Posterior vena cava (tissue), 2 donors: ENCODE data around the gene UBXN6. TPM values are rescaled to one million over a fixed set of nuclear protein-coding genes. Genes with fewer than 3 reads are reported as not detected.

Experiments
- DNase-seq: peaks from one replicate; pipeline ENCODE4 v3.0.0-alpha.2; 2020; ENCODE audit warnings: low spot score
- intact Hi-C, 2 donors: fragments of 100-400 bp; cut with DNase I; formaldehyde crosslinking; loops; one replicate each; pipeline versions ENCODE4 v1.14.1 to v1.14.2; 2022 to 2023
- total RNA-seq, 2 donors: library from RNA; stranded (reverse); fragmentation: NEBNext Ultra II Directional; extraction: Animal tissue kit (Norgen Biotek cat#: 25700); gene quantifications; one replicate each; pipeline ENCODE4 v1.2.1, GENCODE V29; 2021
- donor health status: DM: yes; HTN: yes; CAD: no.
- donor health status: DM: yes; HTN: yes; CAD: no.

UBXN6 gene
- total RNA-seq, 2 donors from 2014 or later, result 85.1 to 85.5 TPM

DNA sequence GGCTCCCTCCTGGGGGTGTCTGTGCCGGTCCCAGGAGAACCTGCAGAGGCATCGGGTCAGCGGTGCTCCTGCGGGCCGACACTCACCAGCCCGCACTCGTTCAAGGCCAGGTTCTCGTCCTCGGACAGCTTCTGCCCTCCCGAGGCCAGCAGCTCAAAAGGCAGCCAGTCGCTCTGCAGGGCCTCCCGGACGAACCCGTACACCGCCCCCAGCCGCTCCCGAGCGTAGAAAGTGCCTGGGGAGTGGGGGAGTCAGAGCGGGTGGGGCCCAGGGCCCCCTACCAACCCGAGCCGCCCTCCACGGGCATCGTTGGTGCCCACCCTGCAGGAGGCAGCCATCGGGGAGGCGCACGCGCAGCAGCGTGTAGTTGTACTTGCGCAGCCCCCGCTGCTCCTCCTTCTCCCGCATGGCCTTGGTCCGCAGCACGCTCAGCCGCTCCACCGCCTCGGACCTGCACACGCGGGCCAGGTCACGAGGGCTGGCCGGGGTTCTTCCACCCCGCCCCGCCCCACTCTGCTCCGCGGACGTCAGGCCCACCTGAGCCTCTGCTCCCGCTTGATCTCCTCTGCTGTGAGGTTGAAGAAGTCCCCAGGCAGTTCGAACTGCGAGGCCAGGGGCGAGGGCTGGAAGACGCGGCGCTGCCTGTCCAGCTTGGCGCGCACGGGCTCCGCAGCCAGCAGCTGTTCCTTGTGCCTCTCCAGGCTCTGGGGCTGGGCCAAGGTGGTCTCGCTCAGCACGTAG is 11.5 kb downstream of the UBXN6 start:
- intact Hi-C loops, result no loop called here
- no peak for DNase-seq

DNA sequence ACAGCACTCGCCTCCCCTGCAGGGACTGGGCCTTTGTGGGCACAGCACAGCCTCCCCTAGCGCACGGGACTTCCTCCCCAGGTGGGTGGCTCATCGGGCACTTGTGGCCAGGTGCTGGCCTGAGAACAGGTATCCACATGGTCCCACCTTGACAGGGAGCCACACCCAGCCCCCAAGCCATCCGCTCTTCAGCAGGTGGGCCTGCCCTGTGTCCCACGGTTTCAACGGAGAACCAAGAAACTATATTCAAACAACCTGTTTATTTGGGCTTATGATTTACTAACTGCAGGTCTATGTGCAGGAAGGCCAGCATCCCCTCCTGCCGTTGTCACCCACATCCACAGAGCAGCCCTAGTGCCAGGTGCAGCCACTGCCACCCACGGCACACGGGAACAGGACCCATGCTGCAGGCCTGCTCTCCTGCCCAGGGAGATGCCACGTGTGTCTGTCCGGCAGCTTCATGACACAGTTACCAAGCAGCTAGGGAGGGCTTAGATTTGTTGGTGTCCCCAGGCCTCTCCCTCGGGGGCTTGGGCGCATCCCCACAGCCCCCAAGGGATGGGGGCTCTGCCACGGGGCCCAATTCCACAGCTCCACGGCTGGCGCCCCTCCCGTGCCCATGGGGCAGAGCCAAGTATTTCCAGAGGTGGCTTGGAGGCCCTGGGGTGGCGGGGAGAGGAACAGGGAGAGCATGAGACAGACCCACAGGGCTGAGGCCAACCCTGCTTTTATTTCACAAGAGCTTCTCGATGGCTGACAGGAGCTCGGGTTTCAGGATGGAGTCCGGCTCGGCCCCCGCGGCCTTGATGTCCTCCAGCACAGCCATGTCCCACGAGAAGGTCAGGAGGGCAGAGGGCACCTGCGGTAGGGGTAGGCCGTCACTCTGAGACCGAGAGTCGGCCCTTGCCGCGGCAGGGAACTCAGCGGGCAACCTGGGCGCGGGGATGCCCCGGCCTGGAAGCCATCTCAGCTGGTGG is 12.5 kb downstream of the UBXN6 start:
- DNase-seq, result no peak
- intact Hi-C loops, result no loop called here

DNA sequence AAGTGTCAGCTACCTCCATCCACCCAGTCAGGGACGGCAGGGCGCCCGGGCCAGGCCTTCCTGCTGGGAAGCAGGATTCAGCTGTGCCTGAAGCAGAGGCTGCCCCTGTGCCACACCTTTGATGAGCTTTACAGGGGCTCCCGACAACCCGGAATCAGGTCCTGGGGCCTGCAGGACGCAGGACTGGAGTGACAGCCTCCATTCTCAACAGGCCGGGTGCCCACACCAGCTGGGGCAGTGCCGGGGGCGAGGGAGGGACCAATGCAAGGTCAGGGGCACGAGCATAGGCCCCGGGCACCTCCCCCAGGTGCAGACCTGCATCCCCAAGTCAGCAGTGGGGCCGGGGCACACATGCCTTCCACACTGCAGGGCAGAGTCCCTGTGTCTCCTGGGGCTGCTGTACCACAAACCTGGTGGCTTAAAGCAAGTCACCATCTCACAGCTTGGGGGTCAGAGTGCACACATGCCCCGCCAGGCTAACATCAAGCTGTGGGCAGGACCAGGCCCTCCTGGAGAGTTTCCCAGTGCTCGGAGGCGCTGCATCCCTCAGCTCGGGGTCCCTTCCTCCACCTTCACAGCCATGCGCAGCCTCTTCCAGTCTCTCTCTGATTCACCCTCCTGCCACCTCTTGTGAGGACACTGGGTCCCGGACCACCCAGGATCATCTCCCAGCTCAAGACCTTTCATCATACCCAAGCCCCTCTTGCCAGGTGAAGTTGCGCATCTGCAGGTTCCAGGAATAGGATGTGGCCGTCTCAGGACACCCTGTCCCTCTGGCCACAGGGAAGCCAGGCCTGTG is 13.4 kb downstream of the UBXN6 start:
- DNase-seq, result no peak
- intact Hi-C loops, result no loop called here

DNA sequence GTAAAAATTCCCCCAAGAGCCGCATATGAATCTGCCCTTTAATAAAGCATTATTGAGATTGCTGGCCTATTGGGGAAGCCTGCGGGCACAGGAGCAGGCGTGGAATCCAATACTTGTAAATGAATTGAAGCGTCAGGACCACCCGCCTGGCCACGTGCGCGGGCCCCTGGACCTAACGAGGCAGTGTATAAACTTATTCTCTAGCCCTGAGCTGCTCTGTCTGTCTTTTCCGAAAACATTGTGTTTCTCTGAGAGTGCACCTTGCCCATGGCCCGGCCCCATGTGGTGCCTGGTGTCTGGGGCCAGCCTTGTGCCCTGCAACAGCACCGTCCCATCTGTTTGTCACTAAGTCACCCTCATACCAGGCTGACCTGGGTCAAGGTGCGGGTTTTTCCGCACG is 14.4 kb downstream of the UBXN6 start:
- intact Hi-C loops, result no loop called here
- DNase-seq, result no peak

DNA sequence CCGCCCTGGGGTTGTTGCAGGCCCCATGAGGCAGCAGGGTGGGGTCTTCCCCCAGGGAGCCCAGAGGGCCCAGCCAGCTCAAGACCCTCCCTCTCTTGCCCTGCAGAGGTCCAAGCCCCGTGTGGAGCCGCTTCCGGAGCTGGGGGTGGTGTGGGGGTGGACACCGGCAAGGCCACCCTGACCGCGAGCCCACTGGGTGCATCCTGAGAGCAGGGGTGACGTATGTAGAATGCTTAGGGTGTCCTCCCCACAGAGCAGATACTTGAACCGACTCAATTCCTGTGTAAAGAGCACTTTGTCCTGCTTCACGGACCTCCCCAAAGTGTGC is 14.8 kb downstream of the UBXN6 start:
- no peak for DNase-seq
- intact Hi-C loops, result no loop called here

DNA sequence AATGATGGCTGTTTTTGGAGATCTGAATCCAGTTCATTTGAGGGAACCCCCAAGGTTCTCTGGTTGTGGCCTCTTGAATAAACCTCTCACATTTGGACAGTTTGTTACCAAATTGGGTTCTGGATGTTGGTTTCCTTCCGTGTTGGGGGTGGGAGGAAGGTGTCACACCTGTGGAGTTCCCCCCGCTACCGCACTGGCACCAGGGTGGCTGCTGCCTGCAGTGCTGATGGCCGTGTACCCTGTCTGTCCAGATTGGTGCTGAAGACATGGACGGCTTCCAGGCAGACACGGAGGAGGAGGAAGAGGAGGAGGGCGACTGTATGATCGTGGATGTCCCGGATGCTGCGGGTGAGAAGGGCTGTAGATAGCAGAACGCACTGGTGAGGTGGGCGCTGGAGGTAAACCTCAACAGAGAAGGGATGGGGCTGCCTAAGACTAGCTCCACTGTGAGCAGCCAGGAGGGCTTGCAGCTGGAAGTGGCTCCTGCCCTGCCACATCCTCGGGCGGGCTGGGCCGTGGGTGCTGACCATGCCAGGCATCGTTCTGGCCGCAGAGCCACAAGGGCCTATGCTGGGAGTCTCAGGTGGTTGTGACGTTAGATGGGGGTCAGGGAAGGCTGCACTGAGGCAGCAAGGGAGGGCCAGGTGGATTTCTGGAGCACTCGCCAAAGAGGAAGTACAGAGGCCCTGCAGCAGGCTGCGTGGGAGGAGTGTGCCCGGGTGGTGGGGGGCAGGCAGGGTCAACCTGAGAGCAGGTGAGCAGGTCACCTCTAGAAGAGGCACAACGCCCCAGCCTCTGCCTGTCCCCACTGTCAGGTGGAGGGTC is 15.4 kb downstream of the UBXN6 start:
- DNase-seq, result no peak
- intact Hi-C loops, result no loop called here

DNA sequence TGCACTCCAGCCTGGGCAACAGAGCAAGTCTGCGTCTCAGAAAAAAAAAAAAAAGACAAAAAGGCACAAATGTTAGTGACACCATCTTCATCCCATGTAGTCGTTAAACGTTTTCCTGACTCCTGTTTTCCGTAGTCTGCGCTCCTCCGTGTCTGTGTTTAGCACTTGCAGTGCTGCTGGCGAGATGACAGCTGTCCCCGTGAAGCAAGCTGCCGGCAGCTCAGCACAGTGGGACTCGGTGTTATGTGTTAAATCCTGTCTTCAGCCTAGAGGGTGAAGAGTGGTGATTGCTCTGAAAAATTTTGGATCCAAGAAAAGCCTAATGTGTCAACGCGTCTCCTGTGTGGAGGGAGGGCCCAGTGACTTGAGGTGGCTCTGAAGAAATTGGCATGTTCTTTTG is 18.4 kb downstream of the UBXN6 start:
- no peak for DNase-seq
- intact Hi-C loops, result no loop called here

DNA sequence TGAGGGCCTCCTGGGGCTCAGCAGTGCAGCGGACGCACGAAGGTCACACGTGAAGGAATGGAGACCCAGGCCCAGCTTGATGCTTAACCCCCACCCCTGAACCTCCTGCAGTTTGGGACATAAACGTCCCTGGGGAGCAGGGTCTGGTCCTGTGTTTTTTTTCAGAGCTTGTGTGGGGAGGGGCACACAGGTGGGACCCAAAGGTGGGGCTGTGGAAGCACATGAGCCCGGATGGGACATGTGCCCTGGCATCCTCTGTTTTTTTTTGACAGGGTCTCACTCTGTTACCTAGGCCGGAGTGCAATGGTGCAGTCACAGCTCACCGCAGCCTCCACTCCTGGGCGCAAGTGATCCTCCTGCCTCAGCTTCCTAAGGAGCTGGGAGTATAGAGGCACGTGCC is 20.5 kb downstream of the UBXN6 start:
- intact Hi-C loops, result no loop called here
- no peak for DNase-seq

DNA sequence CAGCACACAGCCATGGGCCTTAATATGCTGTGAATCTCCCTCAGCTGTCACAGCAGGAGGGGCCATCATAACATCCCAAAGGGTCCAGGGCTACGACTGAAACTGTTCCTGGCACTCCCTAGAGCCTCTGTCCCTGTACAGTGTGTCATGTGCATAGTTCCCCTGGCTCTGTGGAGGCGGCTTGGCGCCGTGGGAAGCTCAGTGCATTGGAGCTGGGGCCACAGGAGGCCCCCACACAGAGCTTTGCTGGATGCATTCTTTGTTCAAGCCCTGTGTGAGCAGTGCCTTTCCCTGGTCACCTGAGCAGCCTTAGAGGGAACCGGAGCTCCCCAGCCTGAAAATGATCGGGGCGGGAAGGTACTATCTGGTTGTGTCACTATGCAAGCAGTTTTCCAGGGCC is 21.4 kb downstream of the UBXN6 start:
- intact Hi-C loops, result no loop called here
- DNase-seq, result no peak

DNA sequence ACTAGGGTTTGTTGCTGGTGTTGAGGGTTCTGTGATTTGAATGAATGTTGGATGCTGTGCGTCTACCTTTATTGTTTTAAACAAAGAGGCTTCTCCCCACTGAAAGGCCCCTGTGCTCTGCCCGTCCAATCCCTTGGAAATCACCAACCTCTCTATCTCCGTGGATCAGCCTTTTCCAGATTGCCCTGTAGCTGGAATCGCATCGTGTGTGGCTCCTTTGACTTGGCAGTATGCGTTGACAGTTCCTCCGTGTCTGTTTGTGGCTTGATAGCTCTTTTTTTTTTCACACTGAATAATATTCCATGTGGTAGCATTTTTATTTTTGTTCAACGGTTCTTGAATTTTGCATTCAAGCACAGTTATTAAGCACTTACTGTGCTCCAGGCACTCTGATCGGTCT is 23.2 kb downstream of the UBXN6 start:
- intact Hi-C loops, result no loop called here
- DNase-seq, result no peak

DNA sequence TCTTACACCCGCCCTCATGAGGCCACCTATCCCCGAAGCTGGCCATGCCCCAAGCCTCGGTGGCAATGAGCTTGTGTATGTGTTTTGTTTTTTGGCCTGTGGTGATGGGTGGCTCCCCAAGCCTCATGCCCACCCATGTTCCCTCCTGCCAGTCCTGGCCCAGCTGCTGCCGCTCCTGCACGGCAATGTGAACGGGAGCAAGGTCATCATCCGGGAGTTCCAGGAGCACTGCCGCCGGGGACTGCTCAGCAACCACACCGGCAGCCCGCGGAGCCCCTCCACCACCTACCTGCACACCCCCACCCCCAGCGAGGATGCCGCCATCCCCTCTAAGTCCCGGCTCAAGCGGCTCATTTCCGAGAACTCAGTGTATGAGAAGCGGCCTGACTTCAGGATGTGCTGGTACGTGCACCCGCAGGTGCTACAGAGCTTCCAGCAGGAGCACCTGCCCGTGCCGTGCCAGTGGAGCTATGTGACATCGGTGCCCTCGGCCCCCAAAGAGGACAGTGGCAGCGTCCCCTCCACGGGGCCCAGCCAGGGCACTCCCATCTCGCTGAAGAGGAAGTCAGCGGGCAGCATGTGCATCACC is 24.6 kb downstream of the UBXN6 start:
- no peak for DNase-seq
- intact Hi-C loops, result no loop called here

DNA sequence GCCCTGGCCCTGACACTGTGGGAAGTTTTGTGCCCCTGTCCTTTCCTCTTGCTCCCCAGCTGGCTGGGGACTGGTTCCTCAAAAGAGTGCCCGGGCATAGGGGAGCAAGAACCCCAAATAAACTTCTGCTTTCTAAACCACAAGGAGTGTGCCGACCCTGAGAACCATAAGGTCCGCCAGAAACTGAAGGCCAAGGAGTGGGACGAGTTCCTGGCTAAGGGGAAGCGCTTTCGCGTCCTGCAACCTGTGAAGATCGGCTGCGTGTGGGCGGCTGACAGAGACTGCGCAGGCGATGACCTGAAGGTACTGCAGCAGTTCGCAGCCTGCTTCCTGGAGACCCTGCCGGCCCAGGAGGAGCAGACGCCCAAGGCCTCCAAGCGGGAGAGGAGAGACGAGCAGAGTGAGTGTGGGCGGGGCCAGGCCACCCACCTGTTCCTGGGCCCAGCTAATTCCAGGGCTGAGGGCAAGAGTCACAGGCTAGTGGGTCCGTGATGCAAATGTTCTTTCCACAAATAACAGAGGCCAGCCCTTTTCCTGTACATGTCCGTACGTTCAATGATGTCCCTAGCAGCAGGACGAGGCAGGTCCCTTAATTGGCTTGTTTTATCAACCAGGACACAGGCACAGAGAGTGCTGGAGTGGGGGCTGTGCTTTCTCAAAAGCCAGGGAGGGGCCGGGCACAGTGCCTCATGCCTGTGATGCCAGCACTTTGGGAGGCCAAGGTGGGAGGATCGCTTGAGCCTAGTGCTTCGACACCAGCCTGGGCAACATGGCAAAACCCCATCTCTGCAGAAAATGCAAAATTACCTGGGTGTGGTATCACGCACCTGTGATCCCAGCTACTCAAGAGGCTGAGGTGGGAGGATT is 25.6 kb downstream of the UBXN6 start:
- intact Hi-C loops, result no loop called here
- DNase-seq, result no peak

DNA sequence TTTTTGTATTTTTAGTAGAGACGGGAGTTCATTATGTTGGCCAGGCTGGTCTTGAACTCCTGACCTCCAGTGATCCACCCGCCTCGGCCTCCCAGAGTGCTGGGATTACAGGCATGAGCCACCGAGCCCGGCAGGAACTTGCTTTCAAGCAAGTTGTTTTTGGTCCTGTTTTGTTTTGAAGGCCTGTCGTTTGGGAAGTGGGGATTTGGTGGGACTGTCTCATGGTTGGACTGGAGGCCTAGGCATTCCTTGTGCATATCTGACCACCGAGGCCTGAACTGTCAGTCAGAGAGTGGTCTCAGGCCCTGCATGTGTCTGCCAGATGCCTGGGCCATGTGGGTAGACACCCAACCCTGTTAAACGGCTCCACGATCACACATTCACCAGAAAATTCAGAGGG is 26.3 kb downstream of the UBXN6 start:
- intact Hi-C loops, result no loop called here
- no peak for DNase-seq

DNA sequence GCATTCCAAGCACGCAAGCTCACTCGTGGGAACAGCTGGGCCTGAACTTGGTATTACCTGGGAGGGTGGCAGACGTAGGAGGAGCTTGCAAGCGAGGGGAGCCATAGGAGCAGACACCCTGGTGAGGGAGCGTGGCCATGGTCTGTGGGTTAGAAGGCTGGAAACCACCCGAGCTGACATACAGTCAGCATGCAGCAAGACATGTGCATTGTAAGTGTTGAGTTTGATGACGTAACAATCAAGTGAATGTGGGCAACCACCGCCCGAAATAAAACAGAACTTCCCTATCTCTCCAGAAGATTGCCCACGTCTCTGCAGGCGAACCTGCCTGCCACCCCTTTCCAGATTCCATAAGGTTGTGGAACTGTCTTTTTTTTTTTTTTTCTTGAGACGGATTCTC is 26.8 kb downstream of the UBXN6 start:
- intact Hi-C loops, result no loop called here
- no peak for DNase-seq

DNA sequence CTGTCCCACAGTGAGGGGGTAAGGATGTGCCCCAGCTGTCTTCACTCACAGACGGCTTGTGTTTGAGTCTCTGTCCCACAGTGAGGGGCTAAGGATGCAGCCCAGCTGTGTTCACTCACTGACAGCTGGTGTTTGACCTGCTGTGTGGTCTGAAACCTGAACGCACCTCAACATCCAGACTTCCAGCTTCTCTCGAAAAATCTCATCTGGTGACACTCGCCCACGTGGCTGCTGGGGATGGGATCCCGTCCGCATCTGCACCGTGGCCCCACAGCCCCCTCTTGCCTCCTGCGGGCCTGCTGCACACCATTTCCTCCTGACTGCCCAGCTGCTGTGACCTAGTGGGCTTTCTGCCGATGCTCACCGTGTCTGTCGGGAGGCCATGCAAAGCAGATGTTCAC is 27.8 kb downstream of the UBXN6 start:
- intact Hi-C loops, result no loop called here
- DNase-seq, result no peak

DNA sequence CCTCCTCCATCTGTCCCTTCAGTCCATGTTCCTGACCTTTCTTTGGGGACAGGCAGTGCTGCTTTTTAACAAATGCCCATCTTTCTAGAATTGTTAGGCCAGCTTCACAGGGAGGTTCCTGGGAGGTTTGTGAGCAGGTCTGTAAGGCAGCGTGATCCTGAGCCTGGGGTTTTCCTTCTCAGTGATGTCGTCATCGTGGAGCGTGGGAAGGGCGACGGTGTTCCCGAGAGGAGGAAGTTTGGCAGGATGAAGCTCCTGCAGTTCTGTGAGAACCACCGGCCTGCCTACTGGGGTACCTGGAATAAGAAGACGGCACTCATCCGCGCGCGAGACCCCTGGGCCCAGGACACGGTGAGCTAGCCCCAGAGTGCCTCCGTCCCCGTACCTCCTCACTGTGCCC is 28.3 kb downstream of the UBXN6 start:
- intact Hi-C loops, result no loop called here
- DNase-seq, result no peak

DNA sequence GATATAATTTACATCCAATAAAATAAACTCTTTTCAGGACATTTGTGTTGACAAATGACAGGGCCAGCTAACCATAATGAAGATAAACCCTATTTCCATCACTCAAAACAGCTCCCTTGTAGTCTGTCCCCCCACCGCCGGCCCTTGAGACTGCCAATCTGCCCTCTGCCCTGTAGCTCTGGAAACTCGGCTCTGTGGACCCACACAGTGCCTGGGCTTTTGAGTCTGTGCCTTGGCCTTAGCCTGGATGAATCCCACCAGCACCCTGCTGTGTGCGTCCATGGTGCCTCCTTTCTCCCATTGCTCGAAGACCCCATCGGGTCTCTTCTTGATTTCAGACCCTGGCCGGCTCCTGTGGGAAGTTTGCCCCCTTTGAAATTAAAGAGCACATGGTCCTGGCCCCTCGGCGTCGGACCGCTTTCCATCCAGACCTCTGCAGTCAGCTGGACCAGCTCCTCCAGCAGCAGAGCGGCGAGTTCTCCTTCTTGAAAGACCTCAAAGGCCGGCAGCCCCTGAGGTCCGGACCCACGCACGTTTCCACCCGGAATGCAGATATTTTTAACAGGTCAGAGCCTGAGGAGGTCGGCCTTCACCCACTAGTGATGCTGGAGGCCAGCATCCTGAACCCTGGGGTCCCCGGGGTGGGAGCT is 29.1 kb downstream of the UBXN6 start:
- intact Hi-C loops, result no loop called here
- no peak for DNase-seq
